ENCODE measurements around the gene UCN2. TPM values are rescaled to one million over a fixed set of nuclear protein-coding genes. Genes with fewer than 3 reads are reported as not detected.

Gene UCN2
- total RNA-seq, 2 experiments from 2014 or later: 0.16 TPM; not detected in 1

- CTCF ChIA-PET (ENCODE audit: unreplicated experiment): interaction anchor here (0.5 kb wide), 1 partner anchor 397 kb away, joined by 3 read pairs; no protein-coding TSS in a partner anchor
- no TSS peak for BruUV-seq (replicated peaks)
Measured at GRCh38 chr3:48597408-48597800, 33.8 kb upstream of the UCN2 start.

GRCh38 chr3:48596676-48597407 lies 33.3 kb upstream of the UCN2 start:
- Histone ChIP-seq H3K27ac (ENCODE audit: low read depth, low read length, poor library complexity, severe bottlenecking) (no peak overlapping the region), H2AFZ (ENCODE audit: low read length) (no peak overlapping the region), H3K4me2 (ENCODE audit: low read length) (no peak overlapping the region), H4K20me1 (ENCODE audit: insufficient read depth, low read length) (no peaks in the 10 kb centered on the region), H3K36me3 (ENCODE audit: insufficient read depth, low read length) (peaks cover 47% of the 10 kb centered on the region), H3K9me3 (ENCODE audit: low read length) (no peaks in the 10 kb centered on the region), H3K4me1 (ENCODE audit: insufficient read depth, low read length, poor library complexity, severe bottlenecking) (no peaks in the 10 kb centered on the region), H3K79me2 (ENCODE audit: insufficient read depth, low read depth, low read length) (no peaks in the 10 kb centered on the region), H3K9me2 (ENCODE audit: insufficient read depth, low read length) (no peaks in the 10 kb centered on the region), H3K4me3 (ENCODE audit: low read depth, low read length, poor library complexity, severe bottlenecking) (no peak overlapping the region)
- CTCF ChIA-PET (ENCODE audit: unreplicated experiment): interaction anchor here (0.5 kb wide), 1 partner anchor 398 kb away, joined by 3 read pairs; no protein-coding TSS in a partner anchor
- TF ChIP-seq EZH2phosphoT487 (IDR thresholded peaks at IDR 0.05; ENCODE audit: borderline replicate concordance, low read depth, low read length) (no peak), CTCF (conservative IDR thresholded peaks at IDR 0.05; ENCODE audit: low read length) (no peak)
- BruUV-seq (replicated peaks): no TSS peak
- POLR2A ChIA-PET: interaction anchor here (0.6 to 0.7 kb wide), 2 partner anchors 20 to 27 kb away, joined by 3 to 5 read pairs; no protein-coding TSS in a partner anchor
- intact Hi-C loops (cut with micrococcal nuclease; ENCODE audit: unreplicated experiment): no loop called here
- no peak for DNase-seq (ENCODE audit: low spot score)

More at GRCh38 chr3:48597408-48597800, 33.8 kb upstream of the UCN2 start:
- Histone ChIP-seq H3K9me2 (ENCODE audit: insufficient read depth, low read length) (no peaks in the 10 kb centered on the region), H3K4me2 (ENCODE audit: low read length) (no peak overlapping the region), H3K4me1 (ENCODE audit: insufficient read depth, low read length, poor library complexity, severe bottlenecking) (no peaks in the 10 kb centered on the region), H3K9me3 (ENCODE audit: low read length) (no peaks in the 10 kb centered on the region), H2AFZ (ENCODE audit: low read length) (no peak overlapping the region), H3K27ac (ENCODE audit: low read depth, low read length, poor library complexity, severe bottlenecking) (no peak overlapping the region), H4K20me1 (ENCODE audit: insufficient read depth, low read length) (no peaks in the 10 kb centered on the region), H3K79me2 (ENCODE audit: insufficient read depth, low read depth, low read length) (no peaks in the 10 kb centered on the region), H3K4me3 (ENCODE audit: low read depth, low read length, poor library complexity, severe bottlenecking) (no peak overlapping the region), H3K36me3 (ENCODE audit: insufficient read depth, low read length) (peaks cover 50% of the 10 kb centered on the region)
- DNase-seq (ENCODE audit: low spot score): no peak
- POLR2A ChIA-PET: no interaction called here
- TF ChIP-seq EZH2phosphoT487 (IDR thresholded peaks at IDR 0.05; ENCODE audit: borderline replicate concordance, low read depth, low read length): no peak
- TF ChIP-seq CTCF (conservative IDR thresholded peaks at IDR 0.05; ENCODE audit: low read length): no peak
- intact Hi-C loops (cut with micrococcal nuclease; ENCODE audit: unreplicated experiment): no loop called here

- intact Hi-C loops (cut with micrococcal nuclease; ENCODE audit: unreplicated experiment): no loop called here
- no peak overlapping the region for H2AFZ ChIP-seq (ENCODE audit: low read length)
- no peaks in the 10 kb centered on the region for H3K4me1 ChIP-seq (ENCODE audit: insufficient read depth, low read length, poor library complexity, severe bottlenecking)
- no peak overlapping the region for H3K4me2 ChIP-seq (ENCODE audit: low read length)
- BruUV-seq (replicated peaks): no TSS peak
- peaks cover 40% of the 10 kb centered on the region for H3K36me3 ChIP-seq (ENCODE audit: insufficient read depth, low read length)
- TF ChIP-seq CTCF (conservative IDR thresholded peaks at IDR 0.05; ENCODE audit: low read length) (no peak), EZH2phosphoT487 (IDR thresholded peaks at IDR 0.05; ENCODE audit: borderline replicate concordance, low read depth, low read length) (no peak)
- POLR2A ChIA-PET: no interaction called here
- no peaks in the 10 kb centered on the region for H4K20me1 ChIP-seq (ENCODE audit: insufficient read depth, low read length)
- CTCF ChIA-PET (ENCODE audit: unreplicated experiment): no interaction called here
- H3K79me2 ChIP-seq (ENCODE audit: insufficient read depth, low read depth, low read length): no peaks in the 10 kb centered on the region
- no peaks in the 10 kb centered on the region for H3K9me2 ChIP-seq (ENCODE audit: insufficient read depth, low read length)
- H3K27ac ChIP-seq (ENCODE audit: low read depth, low read length, poor library complexity, severe bottlenecking): no peak overlapping the region
- no peak for DNase-seq (ENCODE audit: low spot score)
- no peaks in the 10 kb centered on the region for H3K9me3 ChIP-seq (ENCODE audit: low read length)
- H3K4me3 ChIP-seq (ENCODE audit: low read depth, low read length, poor library complexity, severe bottlenecking): no peak overlapping the region
Measured at GRCh38 chr3:48596157-48596556, 32.6 kb upstream of the UCN2 start.

Data from OCI-LY7 (cell line).